Measurements from ENCODE around the gene MAFG. TPM values are rescaled to one million over a fixed set of nuclear protein-coding genes. Genes with fewer than 3 reads are reported as not detected.

The MAFG gene
- total and polyA plus RNA-seq, 10 donors = 3.2 to 41.4 (median 23.4) TPM

- Histone ChIP-seq H3K27me3 (replicated peaks in 1 of 7) (peaks cover 0 to 26% (median 16%) of the 10 kb centered on the region in 7 donors), H3K9me3 (no peaks in the 10 kb centered on the region), H3K36me3 (peaks cover 0 to 63% (median 15%) of the 10 kb centered on the region in 6 donors), H3K27ac (no peak overlapping the region), H3K4me1 (peaks cover 8 to 43% (median 35%) of the 10 kb centered on the region in 6 donors), H3K4me3 (no peak overlapping the region)
- intact Hi-C loops (cut with DNase I; ENCODE audit: low total_unique reads) = no loop called here
- TF ChIP-seq POLR2AphosphoS5 (IDR thresholded peaks at IDR 0.05) (no peak), POLR2A (IDR thresholded peaks at IDR 0.05) (no peak), CTCF (IDR thresholded peaks at IDR 0.05 in 8 of 11, conservative IDR thresholded peaks at IDR 0.05 in 3 of 11) (no peak)
- no peak for DNase-seq
- 90 to 99% (median 96%) methylated on average over 10 of the region's 10 CpGs for WGBS, 5 donors
These were observed 21.5 kb downstream of the MAFG start for GRCh38 chr17:81905993-81906392.

- intact Hi-C loops (cut with DNase I; ENCODE audit: low total_unique reads) = no loop called here
- 94 to 97% (median 96%) methylated on average over 14 to 16 of the region's 16 CpGs for WGBS, 5 donors
- peaks cover 0 to 68% (median 17%) of the 10 kb centered on the region in 6 donors for H3K36me3 ChIP-seq
- peaks cover 0 to 29% (median 16%) of the 10 kb centered on the region in 7 donors for H3K27me3 ChIP-seq (replicated peaks in 1 of 7)
- no peak for DNase-seq
- TF ChIP-seq POLR2A (IDR thresholded peaks at IDR 0.05) (no peak), CTCF (IDR thresholded peaks at IDR 0.05 in 8 of 11, conservative IDR thresholded peaks at IDR 0.05 in 3 of 11) (no peak), POLR2AphosphoS5 (IDR thresholded peaks at IDR 0.05) (no peak)
- H3K9me3 ChIP-seq = no peaks in the 10 kb centered on the region
- H3K4me3 ChIP-seq = no peak overlapping the region
- H3K27ac ChIP-seq = no peak overlapping the region
- peaks cover 6 to 38% (median 31%) of the 10 kb centered on the region in 6 donors for H3K4me1 ChIP-seq
These were observed 22.1 kb downstream of the MAFG start for GRCh38 chr17:81905424-81905875.

GRCh38 chr17:81904600-81905423, 22.7 kb downstream of the MAFG start:
- intact Hi-C loops (cut with DNase I; ENCODE audit: low total_unique reads) = no loop called here
- H3K27ac ChIP-seq = no peak overlapping the region
- H3K4me1 ChIP-seq = peaks cover 0 to 32% (median 24%) of the 10 kb centered on the region in 6 donors
- WGBS, 5 donors = 90 to 96% (median 94%) methylated on average over 21 to 28 of the region's 28 CpGs
- no peaks in the 10 kb centered on the region for H3K9me3 ChIP-seq
- DNase-seq = no peak
- no peak overlapping the region for H3K4me3 ChIP-seq
- peaks cover 0 to 75% (median 24%) of the 10 kb centered on the region in 6 donors for H3K36me3 ChIP-seq
- TF ChIP-seq POLR2A (IDR thresholded peaks at IDR 0.05) (no peak), POLR2AphosphoS5 (IDR thresholded peaks at IDR 0.05) (no peak), CTCF (IDR thresholded peaks at IDR 0.05 in 8 of 11, conservative IDR thresholded peaks at IDR 0.05 in 3 of 11) (no peak)
- peaks cover 0 to 29% (median 16%) of the 10 kb centered on the region in 7 donors for H3K27me3 ChIP-seq (replicated peaks in 1 of 7)
